Endodermal cell (in vitro differentiated cells): ENCODE data around the gene COLEC12. TPM values are rescaled to one million over a fixed set of nuclear protein-coding genes. Genes with fewer than 3 reads are reported as not detected.
A peak's percentile ranks its signal among the peaks of the same experiment; 100 is the strongest.

Experiments used
- DNase-seq: peaks from one replicate; pipeline ENCODE4 v3.0.0-alpha.2; 2017
- H3K27ac ChIP-seq: 2 replicates; pipeline ENCODE4 v1.5.1; 2013; ENCODE audit warnings: mild to moderate bottlenecking, low read depth, low read length, moderate library complexity
- H3K27me3 ChIP-seq: 2 replicates; pipeline ENCODE4 v1.6.1; 2013; ENCODE audit warnings: mild to moderate bottlenecking, low read length, moderate library complexity; ENCODE audit not compliant: insufficient read depth, control insufficient read depth, poor library complexity, severe bottlenecking
- H3K36me3 ChIP-seq: 2 replicates; pipeline ENCODE4 v1.7.0; 2013; ENCODE audit warnings: mild to moderate bottlenecking, low read length, moderate library complexity; ENCODE audit not compliant: control insufficient read depth, insufficient read depth
- H3K4me1 ChIP-seq: one replicate; pipeline ENCODE4 v1.7.0; 2013; ENCODE audit warnings: low read length; ENCODE audit not compliant: control insufficient read depth, insufficient read depth
- H3K4me3 ChIP-seq: 2 replicates; pipeline ENCODE4 v1.5.1; 2013; ENCODE audit warnings: mild to moderate bottlenecking, low read length, moderate library complexity
- H3K9ac ChIP-seq: 2 replicates; pipeline ENCODE4 v1.6.1; 2013; ENCODE audit warnings: mild to moderate bottlenecking, low read length, moderate library complexity; ENCODE audit not compliant: poor library complexity, severe bottlenecking; ENCODE audit errors: extremely low read depth
- H3K9me3 ChIP-seq: 2 replicates; pipeline ENCODE4 v1.6.1; 2013; ENCODE audit warnings: mild to moderate bottlenecking, low read length, moderate library complexity; ENCODE audit not compliant: control insufficient read depth
- H3K27ac Mint-ChIP-seq: 2 replicates; pipeline ENCODE4 v1.8.0; 2020; ENCODE audit warnings: mixed read lengths
- H3K27me3 Mint-ChIP-seq: 2 replicates; pipeline ENCODE4 v1.8.0; 2021; ENCODE audit warnings: mild to moderate bottlenecking, mixed read lengths; ENCODE audit not compliant: insufficient read depth
- H3K36me3 Mint-ChIP-seq: 2 replicates; pipeline ENCODE4 v1.8.0; 2020; ENCODE audit warnings: low read depth, mixed read lengths
- H3K4me1 Mint-ChIP-seq: 2 replicates; pipeline ENCODE4 v1.8.0; 2020; ENCODE audit warnings: mixed read lengths
- H3K4me3 Mint-ChIP-seq: 2 replicates; pipeline ENCODE4 v1.8.0; 2020; ENCODE audit warnings: mild to moderate bottlenecking, moderate library complexity, mixed read lengths
- H3K9me3 Mint-ChIP-seq: 2 replicates; pipeline ENCODE4 v1.8.0; 2020; ENCODE audit warnings: mild to moderate bottlenecking, mixed read lengths
- CTCF ChIP-seq: fragments of 200-600 bp; sonication (generic); conservative IDR thresholded peaks from 2 replicates; pipeline ENCODE4 v1.5.0; 2021; ENCODE audit warnings: antibody characterized with exemption, mild to moderate bottlenecking
- WGBS, 2 experiments: methylation state at CpG; one replicate each; pipeline versions ENCODE4 v1.1.5 to v1.1.7; 2013; ENCODE audit warnings: missing lambda C conversion rate in 2 of 2, mixed read lengths in 1 of 2; ENCODE audit not compliant: insufficient coverage in 1 of 2, insufficient read length in 1 of 2; 5-methylcytosine and 5-hydroxymethylcytosine counted together
- total RNA-seq, 2 donors: library from RNA; stranded (reverse); fragmentation: NEBNext Ultra II Directional in 1 of 2; extraction: Animal tissue kit (Norgen Biotek cat#: 25700) in 1 of 2; gene quantifications; 2 replicates in 1 of 2; 3 replicates in 1 of 2; pipeline ENCODE4 v1.2.1, GENCODE V29; 2021

The COLEC12 gene
- total RNA-seq, 2 donors from 2014 or later = 123 TPM

DNA sequence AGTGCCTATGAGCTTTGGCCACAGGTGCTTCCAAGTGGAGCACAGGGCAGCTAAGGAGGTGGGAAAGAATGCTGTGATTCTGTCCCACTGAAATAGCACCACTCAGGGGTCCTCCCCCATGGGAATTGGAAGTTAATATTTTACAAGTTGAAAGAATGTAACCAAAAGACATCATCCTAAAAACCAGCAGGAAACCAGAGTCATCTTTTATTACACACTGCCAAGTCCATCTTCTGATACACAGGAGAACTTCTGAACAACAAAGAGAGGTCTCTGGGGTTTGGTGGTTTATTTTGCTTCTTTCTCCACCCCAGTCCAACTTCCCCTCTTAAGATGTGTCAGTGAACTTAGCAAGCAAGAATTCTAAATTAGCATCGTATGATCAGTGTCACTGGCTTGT is 47.7 kb downstream of the COLEC12 start:
- H3K9me3 ChIP-seq = peaks cover 13% of the 10 kb centered on the region
- H3K27me3 Mint-ChIP-seq = no peaks in the 10 kb centered on the region
- H3K36me3 Mint-ChIP-seq = peaks cover 53% of the 10 kb centered on the region
- H3K27ac ChIP-seq = no peak overlapping the region
- H3K4me1 Mint-ChIP-seq = peaks cover 20% of the 10 kb centered on the region
- DNase-seq = no peak
- TF ChIP-seq CTCF = no peak
- H3K27me3 ChIP-seq = no peaks in the 10 kb centered on the region
- H3K9ac ChIP-seq = no peak overlapping the region
- peaks cover 19% of the 10 kb centered on the region for H3K4me1 ChIP-seq
- H3K9me3 Mint-ChIP-seq = peaks cover 22% of the 10 kb centered on the region
- WGBS, 2 experiments = 89 to 92% methylated on average over 1 of the region's 1 CpG
- H3K36me3 ChIP-seq = peaks cover 69% of the 10 kb centered on the region
- no peak overlapping the region for H3K4me3 Mint-ChIP-seq
- H3K4me3 ChIP-seq = no peak overlapping the region
- no peak overlapping the region for H3K27ac Mint-ChIP-seq

DNA sequence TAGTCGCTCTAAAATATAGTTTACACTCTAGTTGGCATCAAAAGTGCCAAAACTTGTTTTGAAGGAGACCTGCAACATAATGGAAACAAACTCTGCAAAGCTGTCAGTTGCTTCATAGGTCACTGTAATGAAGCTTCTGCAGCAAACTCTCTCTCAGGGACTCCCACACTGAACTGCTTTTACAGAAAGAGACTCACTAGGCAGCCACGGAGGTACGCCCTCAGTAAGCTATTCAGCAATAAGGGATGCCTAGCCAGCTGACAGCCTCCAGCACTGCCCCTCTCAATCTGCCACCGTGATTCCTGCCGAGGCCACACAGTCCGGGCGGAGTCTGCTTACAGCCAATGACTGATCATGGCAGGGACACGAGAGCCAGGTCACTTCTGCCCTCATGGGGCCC is 51.1 kb downstream of the COLEC12 start:
- peaks cover 67% of the 10 kb centered on the region for H3K36me3 ChIP-seq
- H3K9me3 ChIP-seq = peaks cover 13% of the 10 kb centered on the region
- TF ChIP-seq CTCF = no peak
- H3K27me3 ChIP-seq = no peaks in the 10 kb centered on the region
- H3K9me3 Mint-ChIP-seq = peaks cover 22% of the 10 kb centered on the region
- no peak overlapping the region for H3K9ac ChIP-seq
- peaks cover 36% of the 10 kb centered on the region for H3K36me3 Mint-ChIP-seq
- H3K27ac Mint-ChIP-seq = no peak overlapping the region
- no peak overlapping the region for H3K4me3 ChIP-seq
- peaks cover 6% of the 10 kb centered on the region for H3K4me1 ChIP-seq
- peaks cover 6% of the 10 kb centered on the region for H3K4me1 Mint-ChIP-seq
- 51 to 52% methylated on average over 7 to 8 of the region's 8 CpGs for WGBS, 2 experiments
- H3K4me3 Mint-ChIP-seq = no peak overlapping the region
- H3K27me3 Mint-ChIP-seq = no peaks in the 10 kb centered on the region
- no peak overlapping the region for H3K27ac ChIP-seq
- peak; percentile 67 for DNase-seq

DNA sequence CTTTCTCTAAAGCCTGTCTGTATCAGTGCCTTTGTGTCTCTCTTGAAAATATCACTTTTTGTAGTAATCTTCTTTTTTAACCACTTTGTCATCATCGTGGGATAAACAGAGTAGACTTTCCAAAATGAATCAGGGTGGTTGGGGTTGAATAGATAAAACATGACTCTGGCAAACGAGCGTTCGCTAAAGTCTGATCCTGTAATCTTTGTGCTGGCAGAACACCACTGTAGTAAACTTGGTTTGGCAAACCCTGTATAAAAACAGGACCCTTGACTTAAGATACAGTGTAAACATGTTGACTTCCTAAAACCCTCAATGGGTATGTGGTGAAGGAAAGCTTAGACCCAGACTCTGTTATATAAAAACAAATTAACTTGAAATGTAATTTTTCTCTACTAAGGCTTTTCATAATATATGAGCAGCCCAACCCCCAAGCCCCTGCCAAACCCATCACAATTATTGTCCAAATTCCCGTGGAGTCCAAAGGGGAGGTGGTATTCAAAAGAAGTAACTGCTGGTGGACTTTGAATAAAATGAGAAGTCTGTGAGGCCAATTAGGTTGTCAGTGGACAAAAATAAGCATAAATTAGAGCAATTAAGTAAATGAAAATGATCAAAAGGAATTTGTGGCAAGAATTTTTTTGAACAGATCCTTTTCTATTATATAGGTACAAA is 52.2 kb downstream of the COLEC12 start:
- no peak for TF ChIP-seq CTCF

More for the DNA sequence above, 52.2 kb downstream of the COLEC12 start:
- H3K27me3 ChIP-seq = no peaks in the 10 kb centered on the region
- 71 to 77% methylated on average over 4 to 5 of the region's 5 CpGs for WGBS, 2 experiments
- no peaks in the 10 kb centered on the region for H3K27me3 Mint-ChIP-seq
- peaks cover 38% of the 10 kb centered on the region for H3K36me3 Mint-ChIP-seq
- no peak overlapping the region for H3K27ac ChIP-seq
- no peak overlapping the region for H3K27ac Mint-ChIP-seq
- H3K4me1 ChIP-seq = peaks cover 6% of the 10 kb centered on the region
- H3K4me3 ChIP-seq = no peak overlapping the region
- peaks cover 72% of the 10 kb centered on the region for H3K36me3 ChIP-seq
- H3K9ac ChIP-seq = no peak overlapping the region
- no peak for DNase-seq
- peaks cover 13% of the 10 kb centered on the region for H3K9me3 ChIP-seq
- no peaks in the 10 kb centered on the region for H3K4me1 Mint-ChIP-seq
- H3K4me3 Mint-ChIP-seq = no peak overlapping the region
- H3K9me3 Mint-ChIP-seq = peaks cover 22% of the 10 kb centered on the region
